PC-9 (cell line): Measurements from ENCODE around the gene PDE8A. TPM values are rescaled to one million over a fixed set of nuclear protein-coding genes. Genes with fewer than 3 reads are reported as not detected.

ENCODE experiments used
- BruUV-seq: library from RNA; stranded (reverse); fragments of 400-500 nt; replicated peaks from 2 replicates; lab custom pipeline; 2021; lab: Mats Ljungman, UMichigan
- CTCF ChIA-PET: fragments of 300-600 bp; sonication (Branson Sonifier 250); formaldehyde crosslinking; loops from one replicate; lab custom pipeline; 2022; ENCODE audit warnings: antibody characterized with exemption; lab: Charles Lee
- POLR2A ChIA-PET: fragments of 300-600 bp; sonication (Branson Sonifier 250); formaldehyde crosslinking; loops from one replicate; lab custom pipeline; 2022; ENCODE audit warnings: antibody characterized with exemption; ENCODE audit not compliant: unreplicated experiment; lab: Charles Lee
- DNase-seq, 2 experiments: peaks; one replicate each; pipeline versions ENCODE4 v3.0.0 to v3.0.0-alpha.2; 2015 to 2022; ENCODE audit warnings: mixed read lengths in 1 of 2
- H2AFZ ChIP-seq: fragments of 200-600 bp; sonication (generic); 2 replicates; pipeline ENCODE4 v1.8.1; 2017; ENCODE audit warnings: antibody characterized with exemption
- H3F3A ChIP-seq: fragments of 200-600 bp; sonication (generic); 2 replicates; pipeline ENCODE4 v1.8.1; 2017; ENCODE audit warnings: antibody characterized with exemption, mild to moderate bottlenecking, low read depth; ENCODE audit not compliant: insufficient read depth
- H3K27ac ChIP-seq: fragments of 200-600 bp; sonication (generic); 2 replicates; pipeline ENCODE4 v1.6.1; 2016; ENCODE audit warnings: mixed run types
- H3K27me3 ChIP-seq: fragments of 200-600 bp; sonication (generic); 2 replicates; pipeline ENCODE4 v1.6.1; 2016; ENCODE audit warnings: low read depth, mixed run types; ENCODE audit not compliant: insufficient read depth
- H3K36me3 ChIP-seq: fragments of 200-600 bp; sonication (generic); 2 replicates; pipeline ENCODE4 v1.6.1; 2016; ENCODE audit warnings: low read depth, mixed run types
- H3K4me1 ChIP-seq: fragments of 200-600 bp; sonication (generic); replicated peaks from 2 replicates; pipeline ENCODE4 v1.6.1; 2016; ENCODE audit warnings: mixed run types; ENCODE audit not compliant: insufficient read depth
- H3K4me2 ChIP-seq: fragments of 200-600 bp; sonication (generic); 2 replicates; pipeline ENCODE4 v1.6.1; 2017; ENCODE audit warnings: mixed run types
- H3K4me3 ChIP-seq: fragments of 200-600 bp; sonication (generic); 2 replicates; pipeline ENCODE4 v1.6.1; 2016; ENCODE audit warnings: mixed run types
- H3K79me2 ChIP-seq: fragments of 200-600 bp; sonication (generic); 2 replicates; pipeline ENCODE4 v1.6.1; 2017; ENCODE audit warnings: low read depth, mixed run types
- H3K9me2 ChIP-seq: fragments of 200-600 bp; sonication (generic); 2 replicates; pipeline ENCODE4 v1.8.1; 2017; ENCODE audit warnings: mild to moderate bottlenecking; ENCODE audit not compliant: insufficient read depth
- H3K9me3 ChIP-seq: fragments of 200-600 bp; sonication (generic); 2 replicates; pipeline ENCODE4 v1.8.1; 2016; ENCODE audit warnings: low read depth; ENCODE audit not compliant: insufficient read depth
- H4K20me1 ChIP-seq: fragments of 200-600 bp; sonication (generic); 2 replicates; pipeline ENCODE4 v1.8.1; 2017; ENCODE audit not compliant: insufficient read depth
- CTCF ChIP-seq: fragments of 200-600 bp; sonication (generic); conservative IDR thresholded peaks from 2 replicates; pipeline ENCODE4 v1.6.1; 2017; ENCODE audit warnings: mixed run types, antibody characterized with exemption, mild to moderate bottlenecking, moderate library complexity
- EZH2 ChIP-seq: fragments of 200-600 bp; sonication (generic); IDR thresholded peaks from 2 replicates; pipeline ENCODE4 v1.8.0; 2017; ENCODE audit warnings: antibody characterized with exemption, low read depth
- intact Hi-C: fragments of 100-400 bp; cut with micrococcal nuclease; formaldehyde crosslinking; loops from one replicate; pipeline ENCODE4 v1.10.0; 2022; ENCODE audit not compliant: unreplicated experiment
- total RNA-seq: library from RNA; stranded (reverse); gene quantifications from 2 replicates; pipeline ENCODE4 v1.2.3, GENCODE V29; 2021

The PDE8A gene
- total RNA-seq, 1 experiment from 2014 or later: 47.3 TPM

GRCh38 chr15:85164841-85165466 is 183.3 kb downstream of the PDE8A start:
- H3K9me3 ChIP-seq: peaks cover 28% of the 10 kb centered on the region
- CTCF ChIA-PET: no interaction called here
- H3K27ac ChIP-seq: peak overlapping the region; percentile 9; the same call in 1 of the 2 replicates
- BruUV-seq: no TSS peak
- TF ChIP-seq EZH2: no peak
- TF ChIP-seq CTCF: no peak
- H3K9me2 ChIP-seq: no peaks in the 10 kb centered on the region
- intact Hi-C loops: no loop called here
- DNase-seq: peak; percentile 45 to 75
- H3K27me3 ChIP-seq: no peaks in the 10 kb centered on the region
- no peaks in the 10 kb centered on the region for H3K79me2 ChIP-seq
- H2AFZ ChIP-seq: no peak overlapping the region
- H3F3A ChIP-seq: peaks cover 13% of the 10 kb centered on the region; the same call in 1 of the 2 replicates
- peaks cover 18% of the 10 kb centered on the region for H3K4me1 ChIP-seq
- H4K20me1 ChIP-seq: no peaks in the 10 kb centered on the region
- no peaks in the 10 kb centered on the region; the same call in 1 of the 2 replicates for H3K36me3 ChIP-seq
- H3K4me3 ChIP-seq: no peak overlapping the region
- H3K4me2 ChIP-seq: peak overlapping the region; percentile 36
- POLR2A ChIA-PET: no interaction called here

GRCh38 chr15:85167568-85167967 is 185.9 kb downstream of the PDE8A start:
- DNase-seq: no peak
- Histone ChIP-seq H3K27ac (no peak overlapping the region), H3K79me2 (no peaks in the 10 kb centered on the region), H2AFZ (no peak overlapping the region), H3K27me3 (no peaks in the 10 kb centered on the region), H3K36me3 (no peaks in the 10 kb centered on the region; the same call in 1 of the 2 replicates), H3K4me3 (no peak overlapping the region), H3K9me3 (peaks cover 24% of the 10 kb centered on the region), H3K9me2 (no peaks in the 10 kb centered on the region), H3F3A (peaks cover 13% of the 10 kb centered on the region; the same call in 1 of the 2 replicates), H4K20me1 (no peaks in the 10 kb centered on the region), H3K4me2 (no peak overlapping the region), H3K4me1 (peaks cover 18% of the 10 kb centered on the region)
- intact Hi-C loops: no loop called here
- BruUV-seq: no TSS peak
- ChIA-PET POLR2A (no interaction called here), CTCF (no interaction called here)
- TF ChIP-seq EZH2 (no peak), CTCF (no peak)

GRCh38 chr15:85168642-85169173 is 187.1 kb downstream of the PDE8A start:
- POLR2A ChIA-PET: interaction anchor here (0.5 to 0.6 kb wide), 3 partner anchors 23 to 135 kb away, joined by 3 to 11 read pairs (median 5); no protein-coding TSS in a partner anchor
- peak overlapping the region; percentile 60 for H3K4me3 ChIP-seq
- no peaks in the 10 kb centered on the region for H3K27me3 ChIP-seq
- H3K4me1 ChIP-seq: peaks cover 18% of the 10 kb centered on the region
- DNase-seq: peak; percentile 67 to 75
- no peaks in the 10 kb centered on the region for H3K79me2 ChIP-seq
- CTCF ChIA-PET: interaction anchor here (0.6 to 1.4 kb wide), 6 partner anchors 25 to 514 kb away, joined by 3 to 10 read pairs (median 3); no protein-coding TSS in a partner anchor
- H3K27ac ChIP-seq: no peak overlapping the region
- TF ChIP-seq CTCF (peak; percentile 81), EZH2 (no peak)
- peak overlapping the region; percentile 77 for H3K4me2 ChIP-seq
- H3K36me3 ChIP-seq: no peaks in the 10 kb centered on the region; the same call in 1 of the 2 replicates
- peak overlapping the region; percentile 75 for H2AFZ ChIP-seq
- H3K9me2 ChIP-seq: no peaks in the 10 kb centered on the region
- H3K9me3 ChIP-seq: peaks cover 20% of the 10 kb centered on the region
- BruUV-seq: no TSS peak
- intact Hi-C loops: no loop called here
- peaks cover 13% of the 10 kb centered on the region; the same call in 1 of the 2 replicates for H3F3A ChIP-seq
- no peaks in the 10 kb centered on the region for H4K20me1 ChIP-seq
